Psoas muscle (tissue), 8 donors: Measurements from ENCODE around the gene ERI2. TPM values are rescaled to one million over a fixed set of nuclear protein-coding genes. Genes with fewer than 3 reads are reported as not detected.

ENCODE experiments used
- ATAC-seq, 4 donors: fragments of 200-7000 bp; cut with Tn5 transposase; one replicate each; pipeline ENCODE4 v1.9.1; 2020; ENCODE audit warnings: moderate library complexity in 3 of 4, mild to moderate bottlenecking in 2 of 4
- DNase-seq, 2 donors: peaks; one replicate each; pipeline ENCODE4 v3.0.0-alpha.2; 2020
- H3K27ac ChIP-seq: fragments of 200-600 bp; one replicate; pipeline ENCODE4 v1.8.0; 2022
- H3K27me3 ChIP-seq, 3 donors: fragments of 200-600 bp in 1 of 3; one replicate each; pipeline versions ENCODE4 v1.6.1 to v1.8.0; 2013 to 2022; ENCODE audit warnings: low read length in 2 of 3, mild to moderate bottlenecking in 2 of 3, moderate library complexity in 1 of 3; ENCODE audit not compliant: insufficient read depth in 3 of 3
- H3K36me3 ChIP-seq, 2 donors: fragments of 200-600 bp in 1 of 2; one replicate each; pipeline versions ENCODE4 v1.6.1 to v1.8.0; 2013 to 2022; ENCODE audit warnings: low read depth in 1 of 2, mild to moderate bottlenecking in 1 of 2, moderate library complexity in 1 of 2; ENCODE audit not compliant: insufficient read depth in 1 of 2
- H3K4me1 ChIP-seq: fragments of 200-600 bp; one replicate; pipeline ENCODE4 v1.8.0; 2022
- H3K4me3 ChIP-seq: fragments of 200-600 bp; one replicate; pipeline ENCODE4 v1.8.0; 2022; ENCODE audit warnings: mild to moderate bottlenecking
- H3K9me3 ChIP-seq: fragments of 200-600 bp; one replicate; pipeline ENCODE4 v1.8.0; 2022
- CTCF ChIP-seq: fragments of 200-600 bp; IDR thresholded peaks from one replicate; pipeline ENCODE4 v1.8.0; 2022; ENCODE audit warnings: antibody characterized with exemption
- WGBS, 3 donors: extraction: QIAGEN DNeasy Blood & Tissue Kit; methylation state at CpG; one replicate each; pipeline versions ENCODE4 v1.1.6 to v1.1.7; 2013; 5-methylcytosine and 5-hydroxymethylcytosine counted together
- intact Hi-C, 2 donors: fragments of 100-400 bp; cut with DNase I; formaldehyde crosslinking; loops; one replicate each; pipeline versions ENCODE4 v1.11.0 to v1.14.2; 2022
- polyA plus RNA-seq, 3 donors: library from polyadenylated mRNA; stranded (reverse); fragments of 200-250 nt; gene quantifications; one replicate each; pipeline ENCODE4 v1.2.3, GENCODE V29; 2013
- total RNA-seq, 4 donors: library from RNA; stranded (reverse); fragmentation: NEBNext Ultra II Directional in 2 of 4; extraction: Animal tissue kit (Norgen Biotek cat#: 25700) in 2 of 4; gene quantifications; one replicate each; pipeline versions ENCODE4 v1.2.1 to v1.2.4, GENCODE V29; 2021 to 2023
- donor health status: healthy with polysubstance abuse.
- donor health status: DM: no; HTN: no; CAD: no; lungs with moderate emphysema.
- donor health status: Bipolar disorder and iron deficiency.
- donor health status: healthy.
- donor health status: DM: yes; HTN: yes; CAD: no.
- donor health status: DM: no; HTN: no; CAD: no.
- donor health status: DM: no; HTN: no; CAD: no.
- donor health status: DM: yes; HTN: yes; CAD: no.

ERI2 gene
- total and polyA plus RNA-seq, 7 donors, result 3.6 to 14.9 (median 6.5) TPM

DNA sequence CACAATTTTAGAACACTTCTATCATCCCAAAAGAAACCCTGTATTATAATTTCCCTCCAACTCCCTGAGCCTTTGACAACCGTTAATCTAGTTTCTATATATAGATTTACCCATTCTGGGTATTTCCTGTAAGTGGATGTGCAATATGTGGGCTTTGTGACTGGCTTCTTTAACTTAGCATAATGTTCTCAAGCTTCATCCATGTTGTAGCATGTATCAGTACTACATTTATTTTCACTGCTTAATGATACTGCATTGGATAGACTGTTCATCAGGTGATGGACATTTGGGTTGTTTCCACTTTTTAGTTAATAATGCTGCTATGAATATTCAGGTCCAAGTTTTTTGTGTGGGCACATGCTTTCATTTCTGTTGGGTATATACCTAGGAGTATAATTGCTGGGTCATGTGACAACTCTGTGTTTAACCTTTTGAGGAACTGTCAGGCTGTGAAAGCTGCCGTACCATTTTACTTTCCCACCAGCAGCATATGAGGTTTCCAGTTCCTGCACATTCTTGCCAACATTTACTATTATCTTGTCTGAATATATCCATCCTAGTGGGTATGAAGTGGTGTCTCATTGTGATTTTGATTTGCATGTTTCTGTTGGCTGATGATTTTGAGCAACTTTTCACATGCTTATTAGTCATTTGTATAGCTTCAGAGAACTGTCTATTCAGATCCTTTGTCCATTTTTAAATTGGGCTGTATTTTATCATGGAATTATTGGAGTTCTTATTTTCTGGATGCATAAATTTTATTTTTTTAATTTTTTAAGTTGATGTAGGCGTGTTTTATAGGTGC lies 16.5 kb upstream of the ERI2 start:
- Histone ChIP-seq H3K4me1 (no peaks in the 10 kb centered on the region), H3K9me3 (no peaks in the 10 kb centered on the region), H3K27ac (no peak overlapping the region), H3K4me3 (no peak overlapping the region), H3K27me3 (no peaks in the 10 kb centered on the region), H3K36me3 (peaks cover 0 to 10% of the 10 kb centered on the region in 2 donors)
- ATAC-seq (no peak), DNase-seq (no peak)
- TF ChIP-seq CTCF, result no peak
- 74 to 79% (median 77%) methylated on average over 3 of the region's 3 CpGs for WGBS, 3 donors
- intact Hi-C loops, result no loop called here

DNA sequence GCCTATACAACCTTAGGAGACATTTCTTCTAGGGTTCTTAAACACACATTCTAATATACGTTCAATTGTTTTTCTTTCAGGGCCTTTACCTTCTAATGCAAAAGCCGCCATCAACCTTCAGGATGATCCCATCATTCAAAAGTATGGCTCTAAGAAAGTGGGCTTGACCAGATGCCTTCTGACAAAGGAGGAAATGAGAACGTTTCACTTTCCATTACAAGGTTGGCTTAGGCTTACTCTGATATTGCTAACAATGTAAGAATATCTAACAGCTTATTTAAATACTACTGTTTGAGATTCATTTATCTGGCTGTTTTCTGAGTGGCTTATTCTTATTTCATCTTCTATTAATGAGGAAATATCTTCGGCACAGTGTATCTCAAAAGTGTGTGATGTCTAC lies 15.4 kb upstream of the ERI2 start:
- no peak overlapping the region for H3K27ac ChIP-seq
- 91 to 93% (median 92%) methylated on average over 4 of the region's 4 CpGs for WGBS, 3 donors
- H3K36me3 ChIP-seq, result peaks cover 0 to 5% of the 10 kb centered on the region in 2 donors
- H3K4me1 ChIP-seq, result no peaks in the 10 kb centered on the region
- DNase-seq, result no peak
- ATAC-seq, result no peak
- H3K4me3 ChIP-seq, result no peak overlapping the region
- TF ChIP-seq CTCF, result no peak
- no peaks in the 10 kb centered on the region for H3K9me3 ChIP-seq
- no peaks in the 10 kb centered on the region for H3K27me3 ChIP-seq
- intact Hi-C loops, result no loop called here

DNA sequence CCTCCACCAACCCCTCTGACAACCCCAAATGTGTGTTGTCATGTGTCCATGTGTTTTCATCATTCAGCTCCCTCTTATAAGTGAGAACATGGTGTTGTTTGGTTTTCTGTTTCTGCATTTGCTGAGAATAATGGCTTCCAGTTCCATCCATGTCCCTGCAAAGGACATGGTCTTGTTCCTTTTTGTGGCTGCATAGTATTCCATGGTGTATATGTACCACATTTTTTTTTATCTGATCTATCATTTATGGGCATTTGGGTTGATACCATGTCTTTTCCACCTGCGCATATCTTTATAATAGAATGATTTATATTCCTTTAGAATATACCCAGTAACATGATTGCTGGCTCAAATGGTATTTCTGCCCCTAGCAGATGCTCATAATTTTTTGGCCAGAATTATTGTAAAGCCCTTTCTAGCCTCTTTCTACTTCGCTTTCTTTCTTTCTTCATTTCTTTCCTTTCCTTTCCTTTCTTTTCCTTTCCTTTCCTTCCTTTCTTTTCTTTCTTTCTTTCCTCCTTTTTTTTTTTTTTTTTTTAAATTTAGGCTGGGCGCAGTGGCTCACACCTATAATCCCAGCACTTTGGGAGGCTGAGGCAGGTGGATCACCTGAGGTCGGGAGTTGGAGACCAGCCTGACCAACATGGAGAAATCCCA lies 12.8 kb upstream of the ERI2 start:
- intact Hi-C loops, result no loop called here
- no peak for TF ChIP-seq CTCF

GRCh38 chr16:20814784-20815183 lies 8.5 kb upstream of the ERI2 start:
- no peak for DNase-seq
- TF ChIP-seq CTCF, result no peak
- Histone ChIP-seq H3K27ac (no peak overlapping the region), H3K36me3 (no peaks in the 10 kb centered on the region), H3K27me3 (no peaks in the 10 kb centered on the region), H3K4me3 (no peak overlapping the region), H3K9me3 (no peaks in the 10 kb centered on the region), H3K4me1 (no peaks in the 10 kb centered on the region)
- no peak for ATAC-seq
- intact Hi-C loops, result no loop called here
- WGBS, 3 donors, result 90 to 92% (median 91%) methylated on average over 4 of the region's 4 CpGs

More for the DNA sequence above, 12.8 kb upstream of the ERI2 start:
- Histone ChIP-seq H3K4me1 (no peaks in the 10 kb centered on the region), H3K27me3 (no peaks in the 10 kb centered on the region), H3K36me3 (no peaks in the 10 kb centered on the region), H3K9me3 (no peaks in the 10 kb centered on the region), H3K27ac (no peak overlapping the region), H3K4me3 (no peak overlapping the region)
- no peak for ATAC-seq
- 96 to 99% (median 99%) methylated on average over 4 of the region's 4 CpGs for whole genome bisulfite sequencing, 3 donors
- DNase-seq, result no peak
